GM06990 (cell line): ENCODE results near the gene CNIH3.

Experiments
- DNase-seq: peaks from one replicate; pipeline ENCODE4 v3.0.0-alpha.2; 2011; ENCODE audit not compliant: insufficient read length; ENCODE audit errors: extremely low read depth
- H3K27me3 ChIP-seq: replicated peaks from 2 replicates; pipeline ENCODE4 v1.6.0; 2011; ENCODE audit warnings: low read length; ENCODE audit not compliant: control insufficient read depth, insufficient read depth
- H3K36me3 ChIP-seq: 2 replicates; pipeline ENCODE4 v1.5.1; 2011; ENCODE audit warnings: low read length; ENCODE audit not compliant: control insufficient read depth, insufficient read depth
- H3K4me3 ChIP-seq: replicated peaks from 2 replicates; pipeline ENCODE4 v1.5.1; 2011; ENCODE audit warnings: low read depth, mild to moderate bottlenecking, control low read depth, low read length
- TF ChIP-seq, protein P1 (sequence below): IDR thresholded peaks from 2 replicates; pipeline ENCODE4 v1.5.1; 2011; ENCODE audit warnings: low read length, control low read depth, mild to moderate bottlenecking, inconsistent platforms; ENCODE audit not compliant: insufficient read depth, poor library complexity, severe bottlenecking

Gene CNIH3

DNA sequence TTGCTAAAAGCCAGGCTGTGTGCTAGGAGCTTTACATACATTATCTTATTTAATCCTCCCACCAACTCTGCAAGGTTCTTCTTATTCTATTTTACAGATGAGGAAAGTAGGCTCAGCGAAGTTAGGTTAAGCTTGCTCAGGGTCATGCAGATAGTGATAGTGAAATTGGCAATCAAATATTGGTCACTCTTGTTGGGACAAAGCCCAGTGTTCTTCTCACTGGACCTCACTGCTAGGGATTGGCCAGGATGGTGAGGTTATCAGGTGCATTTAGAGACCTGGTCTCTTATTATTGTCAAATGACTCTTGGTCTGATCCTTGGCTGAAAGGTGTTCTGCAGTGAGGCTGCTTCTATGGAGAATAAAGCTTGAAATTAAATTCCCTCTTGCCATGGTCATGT is 145.1 kb downstream of the CNIH3 start:
- no peak overlapping the region for H3K4me3 ChIP-seq
- H3K27me3 ChIP-seq: no peaks in the 10 kb centered on the region
- TF ChIP-seq, protein P1, sequence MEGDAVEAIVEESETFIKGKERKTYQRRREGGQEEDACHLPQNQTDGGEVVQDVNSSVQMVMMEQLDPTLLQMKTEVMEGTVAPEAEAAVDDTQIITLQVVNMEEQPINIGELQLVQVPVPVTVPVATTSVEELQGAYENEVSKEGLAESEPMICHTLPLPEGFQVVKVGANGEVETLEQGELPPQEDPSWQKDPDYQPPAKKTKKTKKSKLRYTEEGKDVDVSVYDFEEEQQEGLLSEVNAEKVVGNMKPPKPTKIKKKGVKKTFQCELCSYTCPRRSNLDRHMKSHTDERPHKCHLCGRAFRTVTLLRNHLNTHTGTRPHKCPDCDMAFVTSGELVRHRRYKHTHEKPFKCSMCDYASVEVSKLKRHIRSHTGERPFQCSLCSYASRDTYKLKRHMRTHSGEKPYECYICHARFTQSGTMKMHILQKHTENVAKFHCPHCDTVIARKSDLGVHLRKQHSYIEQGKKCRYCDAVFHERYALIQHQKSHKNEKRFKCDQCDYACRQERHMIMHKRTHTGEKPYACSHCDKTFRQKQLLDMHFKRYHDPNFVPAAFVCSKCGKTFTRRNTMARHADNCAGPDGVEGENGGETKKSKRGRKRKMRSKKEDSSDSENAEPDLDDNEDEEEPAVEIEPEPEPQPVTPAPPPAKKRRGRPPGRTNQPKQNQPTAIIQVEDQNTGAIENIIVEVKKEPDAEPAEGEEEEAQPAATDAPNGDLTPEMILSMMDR: no peak
- no peaks in the 10 kb centered on the region for H3K36me3 ChIP-seq
- DNase-seq: no peak

DNA sequence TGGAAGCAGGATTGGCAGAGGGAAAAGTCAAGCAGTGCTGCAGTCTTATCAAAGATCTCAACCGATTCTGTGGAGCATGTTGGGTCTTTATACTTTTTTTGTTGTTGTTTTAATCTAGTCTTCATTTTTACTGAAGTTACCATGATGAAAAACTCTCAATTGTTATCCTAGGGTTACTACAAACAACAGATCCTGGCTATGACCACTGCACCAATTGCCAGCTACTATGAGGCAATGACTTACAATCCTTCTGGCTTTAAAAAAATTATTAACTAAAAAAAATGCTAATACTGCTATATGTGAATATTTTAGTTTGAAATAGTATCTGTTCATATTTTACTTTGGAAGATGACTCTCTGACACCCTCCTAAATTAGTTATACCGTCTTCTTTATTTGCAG is 145.9 kb downstream of the CNIH3 start:
- DNase-seq: no peak
- Histone ChIP-seq H3K4me3 (no peak overlapping the region), H3K27me3 (no peaks in the 10 kb centered on the region), H3K36me3 (no peaks in the 10 kb centered on the region)
- TF ChIP-seq, protein P1: no peak

DNA sequence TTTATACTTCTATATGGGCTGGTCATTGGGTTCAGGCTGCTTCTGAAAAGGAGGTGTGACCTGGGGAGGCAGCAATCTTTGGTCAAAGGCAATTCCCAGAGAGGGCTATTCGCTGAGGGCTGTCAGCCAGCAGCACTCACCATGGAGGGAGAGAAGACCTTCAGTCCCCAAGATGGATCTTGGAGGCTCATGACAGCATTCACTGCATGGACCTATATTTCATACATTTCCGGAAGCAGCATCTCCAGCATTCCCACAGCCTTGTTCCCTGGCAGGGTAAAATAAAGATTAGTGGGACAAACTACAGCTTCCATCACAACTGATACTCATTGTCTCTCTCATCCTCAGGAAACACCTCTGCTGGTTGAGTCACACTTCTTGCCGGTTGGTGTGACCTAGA is 146.6 kb downstream of the CNIH3 start:
- no peaks in the 10 kb centered on the region for H3K36me3 ChIP-seq
- TF ChIP-seq, protein P1: no peak
- no peak for DNase-seq
- H3K27me3 ChIP-seq: no peaks in the 10 kb centered on the region
- H3K4me3 ChIP-seq: no peak overlapping the region

DNA sequence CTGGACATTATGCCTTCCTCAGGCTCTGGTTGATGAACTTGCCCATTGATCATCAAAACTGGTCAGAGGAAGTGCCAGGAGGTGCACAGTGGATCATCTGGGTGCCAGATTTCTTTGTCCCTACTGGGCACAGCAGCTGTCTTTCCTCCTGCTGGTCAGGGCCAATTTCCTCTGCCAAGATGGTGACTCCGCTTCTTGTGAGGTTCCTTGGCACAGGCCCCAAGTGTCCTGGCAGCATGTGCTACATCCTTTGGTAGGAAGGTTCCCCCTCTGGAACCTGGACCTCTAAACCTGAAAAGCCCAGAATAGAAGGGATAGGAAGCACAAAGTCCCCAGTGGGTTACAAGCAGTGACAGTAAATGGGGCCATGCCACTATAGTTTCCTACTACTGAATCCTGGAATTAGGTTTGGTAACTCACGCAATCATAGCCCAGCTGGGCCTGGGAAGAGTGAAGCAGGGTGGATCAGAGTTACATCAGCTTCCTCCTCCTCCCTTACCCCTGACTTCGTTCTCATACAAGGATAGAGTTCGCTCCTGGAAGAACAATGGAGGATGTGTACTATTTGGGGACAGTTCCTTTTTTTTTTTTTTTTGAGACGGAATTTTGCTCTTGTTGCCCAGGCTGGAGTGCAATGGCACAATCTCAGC is 147.1 kb downstream of the CNIH3 start:
- Histone ChIP-seq H3K36me3 (no peaks in the 10 kb centered on the region), H3K4me3 (no peak overlapping the region), H3K27me3 (no peaks in the 10 kb centered on the region)
- TF ChIP-seq, protein P1: no peak
- no peak for DNase-seq

DNA sequence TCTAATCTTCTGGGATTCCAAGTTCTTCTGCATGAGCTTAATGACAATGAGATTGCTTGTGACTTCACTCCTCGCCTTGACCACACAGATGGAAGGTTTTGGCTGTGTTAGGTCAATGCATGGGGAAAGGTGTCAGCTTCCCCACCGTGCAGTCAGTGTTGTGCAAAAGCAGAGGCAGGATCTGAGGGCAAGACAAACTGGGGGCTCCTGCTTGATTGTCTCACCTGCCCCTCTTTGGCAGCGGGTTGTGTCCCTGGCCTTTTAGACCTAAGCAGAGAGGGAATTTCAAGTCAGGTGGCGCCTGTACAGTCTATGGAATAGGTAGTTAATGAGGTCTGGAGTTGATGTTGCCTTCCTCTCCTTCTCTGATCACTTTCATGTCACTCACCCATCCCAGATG is 150.1 kb downstream of the CNIH3 start:
- H3K4me3 ChIP-seq: no peak overlapping the region

More for the DNA sequence above, 150.1 kb downstream of the CNIH3 start:
- Histone ChIP-seq H3K36me3 (no peaks in the 10 kb centered on the region), H3K27me3 (no peaks in the 10 kb centered on the region)
- TF ChIP-seq, protein P1: no peak
- DNase-seq: no peak
